DLD1 (cell line): ENCODE results near the gene RAD51B.

Experiments used
- in situ Hi-C: cut with HindIII; loops from 2 replicates; pipeline ENCODE4 v1.10.0; 2017; ENCODE audit warnings: low sequenced_read_pairs

RAD51B gene

GRCh38 chr14:68491793-68492192 is 672.2 kb downstream of the RAD51B start:
- in situ Hi-C loops, result no loop called here

GRCh38 chr14:68492381-68493151 is 673.0 kb downstream of the RAD51B start:
- in situ Hi-C loops, result no loop called here

GRCh38 chr14:68493152-68493911 is 673.8 kb downstream of the RAD51B start:
- in situ Hi-C loops, result no loop called here

- in situ Hi-C loops, result no loop called here
Measured at GRCh38 chr14:68495101-68496039, 675.8 kb downstream of the RAD51B start.

GRCh38 chr14:68497011-68497410 is 677.4 kb downstream of the RAD51B start:
- in situ Hi-C loops, result no loop called here

GRCh38 chr14:68499451-68499850 is 679.9 kb downstream of the RAD51B start:
- in situ Hi-C loops, result no loop called here

GRCh38 chr14:68501171-68501570 is 681.6 kb downstream of the RAD51B start:
- in situ Hi-C loops, result no loop called here

GRCh38 chr14:68501614-68502052 is 682.1 kb downstream of the RAD51B start:
- in situ Hi-C loops, result no loop called here

GRCh38 chr14:68502230-68502629 is 682.7 kb downstream of the RAD51B start:
- in situ Hi-C loops, result no loop called here

GRCh38 chr14:68503186-68503825 is 683.7 kb downstream of the RAD51B start:
- in situ Hi-C loops, result no loop called here

- in situ Hi-C loops, result no loop called here
Measured at GRCh38 chr14:68504861-68505260, 685.3 kb downstream of the RAD51B start.

- in situ Hi-C loops, result no loop called here
Measured at GRCh38 chr14:68506021-68506644, 686.6 kb downstream of the RAD51B start.

GRCh38 chr14:68506645-68507419 is 687.3 kb downstream of the RAD51B start:
- in situ Hi-C loops, result no loop called here

- in situ Hi-C loops, result no loop called here
Measured at GRCh38 chr14:68507544-68508081, 688.0 kb downstream of the RAD51B start.

- in situ Hi-C loops, result no loop called here
Measured at GRCh38 chr14:68508581-68508980, 689.0 kb downstream of the RAD51B start.

- in situ Hi-C loops, result no loop called here
Measured at GRCh38 chr14:68509188-68509983, 689.8 kb downstream of the RAD51B start.

- in situ Hi-C loops, result no loop called here
Measured at GRCh38 chr14:68510201-68511128, 690.9 kb downstream of the RAD51B start.
